Activated naive CD8-positive, alpha-beta T cell (primary cell): ENCODE data around the gene PNLDC1.
"Not testable (repeated sequence)": the region's sequence is repeated elsewhere in the genome, so short reads cannot be mapped to it uniquely, and the experiment has no call there.

Experiments
- H3K27ac Mint-ChIP-seq: one replicate; pipeline ENCODE4 v1.8.0; 2021; ENCODE audit warnings: mixed read lengths
- H3K27me3 Mint-ChIP-seq: one replicate; pipeline ENCODE4 v1.8.0; 2021; ENCODE audit warnings: mixed read lengths
- H3K36me3 Mint-ChIP-seq: one replicate; pipeline ENCODE4 v1.8.0; 2021; ENCODE audit warnings: mixed read lengths
- H3K4me1 Mint-ChIP-seq: one replicate; pipeline ENCODE4 v1.8.0; 2021; ENCODE audit warnings: low read depth, mixed read lengths
- H3K4me3 Mint-ChIP-seq: one replicate; pipeline ENCODE4 v1.8.0; 2021; ENCODE audit warnings: mild to moderate bottlenecking, mixed read lengths
- H3K9me3 Mint-ChIP-seq: one replicate; pipeline ENCODE4 v1.8.0; 2021; ENCODE audit warnings: low read depth, mixed read lengths

Gene PNLDC1

GRCh38 chr6:159844737-159845645, 44.9 kb downstream of the PNLDC1 start:
- Mint-ChIP-seq H3K36me3 (no peaks in the 10 kb centered on the region), H3K27ac (no peak overlapping the region), H3K4me3 (no peak overlapping the region), H3K4me1 (peaks cover 13% of the 10 kb centered on the region), H3K9me3 (peaks cover 4% of the 10 kb centered on the region), H3K27me3 (no peaks in the 10 kb centered on the region)

DNA sequence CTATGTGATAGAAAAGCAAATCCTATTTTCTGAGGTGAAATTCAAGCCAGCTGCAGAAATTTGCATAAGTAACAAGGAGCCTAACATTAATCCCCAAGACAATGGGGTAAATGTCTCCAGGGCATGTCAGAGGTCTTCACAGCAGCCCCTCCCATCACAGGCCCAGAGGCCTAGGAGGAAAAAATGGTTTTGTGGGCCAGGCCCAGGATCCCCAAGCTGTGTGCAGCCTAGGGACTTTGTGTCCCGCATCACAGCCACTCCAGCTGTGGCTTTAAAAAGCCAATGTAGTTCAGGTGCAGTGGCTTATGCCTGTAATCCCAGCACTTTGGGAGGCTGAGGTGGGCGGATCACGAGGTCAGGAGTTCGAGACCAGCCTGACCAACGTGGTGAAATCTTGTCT, 48.5 kb downstream of the PNLDC1 start:
- peaks cover 11% of the 10 kb centered on the region for H3K4me1 Mint-ChIP-seq
- H3K36me3 Mint-ChIP-seq, H3K27ac Mint-ChIP-seq, H3K27me3 Mint-ChIP-seq, H3K9me3 Mint-ChIP-seq, H3K4me3 Mint-ChIP-seq: not testable (repeated sequence)

DNA sequence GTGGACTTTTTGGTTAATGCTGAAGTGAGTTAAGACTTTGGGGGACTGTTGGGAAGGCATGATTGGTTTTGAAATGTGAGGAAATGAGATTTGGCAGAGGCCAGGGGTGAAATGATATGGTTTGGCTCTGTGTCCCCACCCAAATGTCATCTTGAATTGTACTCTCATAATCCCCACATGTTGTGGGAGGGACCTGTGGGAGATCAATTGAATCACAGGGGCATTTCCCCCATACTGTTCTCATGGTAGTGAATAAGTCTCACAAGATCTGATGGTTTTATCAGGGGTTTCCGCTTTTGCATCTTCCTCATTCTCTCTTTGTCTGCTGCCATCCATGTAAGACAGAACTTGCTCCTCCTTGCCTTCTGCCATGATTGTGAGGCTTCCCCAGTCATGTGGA, 49.8 kb downstream of the PNLDC1 start:
- not testable (repeated sequence) for H3K27me3 Mint-ChIP-seq, H3K36me3 Mint-ChIP-seq, H3K4me1 Mint-ChIP-seq, H3K9me3 Mint-ChIP-seq, H3K4me3 Mint-ChIP-seq, H3K27ac Mint-ChIP-seq

DNA sequence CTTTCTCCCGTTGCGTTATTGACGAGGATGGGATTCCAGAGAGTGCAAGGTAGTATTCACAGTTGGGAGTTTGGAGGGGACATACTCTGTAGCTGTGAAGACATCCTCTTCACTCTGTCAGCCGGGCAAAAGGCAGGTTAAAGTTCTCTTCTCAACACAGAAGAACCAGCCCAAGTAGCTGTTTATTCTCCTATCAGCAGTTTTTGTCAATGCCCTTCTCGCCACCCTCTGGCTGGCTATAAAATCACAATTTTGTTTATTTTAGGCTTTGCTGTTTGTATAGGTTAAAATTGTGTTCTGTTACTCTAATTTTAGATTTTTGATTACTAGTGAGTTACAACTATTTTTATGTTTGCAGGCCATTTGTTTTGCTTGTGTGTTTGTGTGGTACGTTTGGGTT, 52.8 kb downstream of the PNLDC1 start:
- H3K9me3 Mint-ChIP-seq = peaks cover 15% of the 10 kb centered on the region
- no peaks in the 10 kb centered on the region for H3K27me3 Mint-ChIP-seq
- no peak overlapping the region for H3K27ac Mint-ChIP-seq
- peaks cover 6% of the 10 kb centered on the region for H3K36me3 Mint-ChIP-seq
- H3K4me1 Mint-ChIP-seq = no peaks in the 10 kb centered on the region
- no peak overlapping the region for H3K4me3 Mint-ChIP-seq

GRCh38 chr6:159853754-159854153, 53.7 kb downstream of the PNLDC1 start:
- no peaks in the 10 kb centered on the region for H3K27me3 Mint-ChIP-seq
- peaks cover 14% of the 10 kb centered on the region for H3K9me3 Mint-ChIP-seq
- no peak overlapping the region for H3K27ac Mint-ChIP-seq
- H3K4me1 Mint-ChIP-seq = no peaks in the 10 kb centered on the region
- peaks cover 6% of the 10 kb centered on the region for H3K36me3 Mint-ChIP-seq
- H3K4me3 Mint-ChIP-seq = no peak overlapping the region

DNA sequence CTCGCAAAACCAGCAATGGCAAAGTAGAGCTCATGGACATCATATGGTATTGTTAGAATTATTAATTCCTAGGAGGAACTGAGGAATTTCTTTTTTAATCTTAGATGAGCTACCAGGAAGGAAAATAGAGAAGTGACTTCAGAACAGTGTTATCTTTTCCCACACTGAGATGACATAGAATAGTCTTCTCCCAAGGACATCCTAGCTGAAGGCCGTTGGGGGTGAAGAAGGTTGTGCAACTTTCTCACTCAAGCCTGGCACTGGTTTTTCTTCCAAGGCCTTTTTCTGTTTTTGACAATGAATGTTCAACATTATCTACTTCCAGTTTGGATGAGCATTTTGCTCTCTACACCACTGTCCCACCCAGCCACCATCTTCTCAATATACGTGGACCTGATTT, 54.9 kb downstream of the PNLDC1 start:
- no peaks in the 10 kb centered on the region for H3K27me3 Mint-ChIP-seq
- H3K36me3 Mint-ChIP-seq = peaks cover 6% of the 10 kb centered on the region
- H3K9me3 Mint-ChIP-seq = peaks cover 14% of the 10 kb centered on the region
- H3K4me3 Mint-ChIP-seq = no peak overlapping the region
- H3K27ac Mint-ChIP-seq = no peak overlapping the region
- no peaks in the 10 kb centered on the region for H3K4me1 Mint-ChIP-seq

DNA sequence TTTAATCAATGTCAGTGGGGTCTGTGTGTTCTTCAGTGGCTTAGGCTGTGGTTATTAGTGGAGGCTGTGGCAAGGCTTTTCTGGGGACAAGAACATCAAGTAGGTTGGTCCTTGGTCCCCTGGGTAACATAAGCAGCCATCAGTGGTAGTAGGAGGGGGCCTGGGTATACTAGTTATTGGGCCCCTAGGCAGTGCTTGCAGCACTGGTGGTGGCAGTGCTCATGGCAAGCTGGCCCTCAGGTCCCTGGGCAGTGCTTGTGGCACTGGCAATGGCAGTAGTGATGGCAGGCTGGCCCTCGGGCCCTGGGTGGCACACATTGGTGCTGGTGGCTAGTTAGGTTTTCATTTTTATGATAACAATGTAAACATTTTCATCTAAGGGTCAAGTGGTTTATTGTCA, 58.2 kb downstream of the PNLDC1 start:
- Mint-ChIP-seq H3K27ac (no peak overlapping the region), H3K4me3 (no peak overlapping the region), H3K27me3 (no peaks in the 10 kb centered on the region), H3K9me3 (peaks cover 14% of the 10 kb centered on the region), H3K36me3 (peaks cover 6% of the 10 kb centered on the region), H3K4me1 (peaks cover 23% of the 10 kb centered on the region)

GRCh38 chr6:159860482-159860881, 60.4 kb downstream of the PNLDC1 start:
- H3K27me3 Mint-ChIP-seq = no peaks in the 10 kb centered on the region
- H3K36me3 Mint-ChIP-seq = peaks cover 6% of the 10 kb centered on the region
- no peak overlapping the region for H3K27ac Mint-ChIP-seq
- peaks cover 14% of the 10 kb centered on the region for H3K9me3 Mint-ChIP-seq
- H3K4me3 Mint-ChIP-seq = no peak overlapping the region
- H3K4me1 Mint-ChIP-seq = peaks cover 23% of the 10 kb centered on the region

DNA sequence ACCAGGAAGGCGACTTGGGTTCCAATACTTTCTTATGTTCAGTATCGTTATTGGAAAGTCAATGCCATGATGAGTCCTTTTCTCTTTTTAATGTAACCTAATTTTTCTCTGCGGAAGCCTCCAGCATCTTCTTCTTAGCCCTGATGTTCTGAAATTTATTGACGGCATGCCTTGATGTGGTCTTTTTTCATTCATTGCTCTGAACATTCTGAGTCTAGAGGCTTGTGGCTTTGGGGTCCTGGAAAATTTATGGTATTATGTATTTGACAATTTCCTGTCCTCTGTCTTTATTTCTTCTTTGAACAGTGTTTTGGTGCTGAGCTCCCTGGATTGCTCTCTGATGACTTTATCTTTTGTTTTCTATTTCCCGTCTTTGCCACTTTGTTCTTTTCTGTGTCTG, 62.0 kb downstream of the PNLDC1 start:
- peaks cover 23% of the 10 kb centered on the region for H3K4me1 Mint-ChIP-seq
- peaks cover 3% of the 10 kb centered on the region for H3K36me3 Mint-ChIP-seq
- no peaks in the 10 kb centered on the region for H3K27me3 Mint-ChIP-seq
- H3K4me3 Mint-ChIP-seq = peak overlapping the region; percentile 43
- peaks cover 10% of the 10 kb centered on the region for H3K9me3 Mint-ChIP-seq
- peak overlapping the region; percentile 37 for H3K27ac Mint-ChIP-seq

- Mint-ChIP-seq H3K27ac (peak overlapping the region; percentile 37), H3K4me1 (peaks cover 23% of the 10 kb centered on the region), H3K4me3 (peak overlapping the region; percentile 27)
- not testable (repeated sequence) for H3K36me3 Mint-ChIP-seq, H3K9me3 Mint-ChIP-seq, H3K27me3 Mint-ChIP-seq
Observed at GRCh38 chr6:159863341-159863740, 63.3 kb downstream of the PNLDC1 start.

- Mint-ChIP-seq H3K4me1 (peaks cover 23% of the 10 kb centered on the region), H3K36me3 (no peaks in the 10 kb centered on the region), H3K9me3 (no peaks in the 10 kb centered on the region), H3K27ac (no peak overlapping the region), H3K27me3 (no peaks in the 10 kb centered on the region), H3K4me3 (no peak overlapping the region)
Observed at GRCh38 chr6:159865226-159865920, 65.3 kb downstream of the PNLDC1 start.

DNA sequence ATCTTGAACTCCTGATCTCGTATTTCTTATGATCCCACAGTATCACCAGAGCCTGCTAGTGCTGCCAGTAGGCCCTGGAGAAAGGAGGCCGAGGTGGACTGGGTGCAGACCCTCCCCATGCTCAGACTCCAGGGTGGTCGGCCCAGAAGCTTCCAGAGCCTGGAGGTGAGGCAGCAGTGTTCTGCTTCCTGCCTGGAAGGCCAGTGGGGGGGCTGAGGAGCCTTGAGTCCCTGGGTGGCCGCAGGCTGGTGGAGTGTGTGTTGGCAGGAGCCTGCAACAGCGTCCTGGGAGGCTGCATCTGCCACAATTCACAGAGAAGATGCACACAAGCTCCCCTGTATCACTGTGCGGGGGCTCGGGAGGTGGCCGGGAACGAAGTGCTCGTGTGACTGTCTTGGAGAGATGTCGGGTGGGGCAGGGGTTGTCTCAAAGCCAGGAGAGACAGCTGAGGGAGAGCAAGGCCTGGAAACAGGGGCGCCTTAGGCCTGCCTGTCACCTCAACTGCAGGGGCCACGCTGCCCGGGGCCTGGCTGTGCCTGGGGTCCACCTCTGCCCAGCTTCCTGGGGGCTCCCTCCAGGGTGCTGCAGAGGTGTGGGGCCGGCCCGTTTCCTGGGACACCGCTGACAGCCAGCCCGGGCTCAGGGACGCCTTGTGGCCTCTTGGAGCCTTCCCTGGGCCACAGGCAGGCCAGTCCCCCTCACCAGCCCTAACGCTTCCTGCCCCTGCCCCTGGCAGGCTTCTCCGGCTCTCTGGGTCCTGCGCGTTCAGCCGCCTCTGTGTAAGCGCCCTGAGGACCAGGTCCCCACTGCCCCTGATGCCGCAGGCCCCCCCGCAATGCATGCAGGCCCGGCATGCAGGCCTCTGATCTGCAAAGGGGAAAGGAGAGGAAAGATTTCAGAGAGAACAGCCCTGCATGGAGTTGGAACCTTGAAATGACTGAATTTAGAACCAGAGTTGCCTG, 66.5 kb downstream of the PNLDC1 start:
- H3K4me3 Mint-ChIP-seq = no peak overlapping the region
- H3K4me1 Mint-ChIP-seq = peaks cover 17% of the 10 kb centered on the region
- H3K9me3 Mint-ChIP-seq = no peaks in the 10 kb centered on the region
- no peaks in the 10 kb centered on the region for H3K27me3 Mint-ChIP-seq
- no peaks in the 10 kb centered on the region for H3K36me3 Mint-ChIP-seq
- no peak overlapping the region for H3K27ac Mint-ChIP-seq
